Measurements from ENCODE around the gene ABCA1. TPM values are rescaled to one million over a fixed set of nuclear protein-coding genes. Genes with fewer than 3 reads are reported as not detected.
"Not testable (repeated sequence)": the region's sequence is repeated elsewhere in the genome, so short reads cannot be mapped to it uniquely, and the experiment has no call there.

ABCA1 gene
- total RNA-seq, 6 experiments from 2014 or later: 9.1 to 16.5 (median 9.4) TPM

GRCh38 chr9:104860263-104860662 lies 67.7 kb downstream of the ABCA1 start:
- peaks cover 71% of the 10 kb centered on the region for H3K4me1 Mint-ChIP-seq (ENCODE audit: low read depth)
- no peak overlapping the region; the same call in 1 of the 2 replicates for H3K27ac Mint-ChIP-seq

GRCh38 chr9:104858846-104859245 lies 69.1 kb downstream of the ABCA1 start:
- peaks cover 57% of the 10 kb centered on the region for H3K4me1 Mint-ChIP-seq (ENCODE audit: low read depth)
- peak; percentile 39 for DNase-seq
- no peak for TF ChIP-seq CTCF (IDR thresholded peaks at IDR 0.05)
- H3K4me3 Mint-ChIP-seq: peak overlapping the region; percentile 17; the same call in 1 of the 2 replicates
- H3K27me3 Mint-ChIP-seq (ENCODE audit: insufficient read depth): no peaks in the 10 kb centered on the region
- H3K36me3 Mint-ChIP-seq (ENCODE audit: low read depth): no peaks in the 10 kb centered on the region
- H3K27ac Mint-ChIP-seq: peak overlapping the region; percentile 75
- no peaks in the 10 kb centered on the region for H3K9me3 Mint-ChIP-seq

More at GRCh38 chr9:104860263-104860662, 67.7 kb downstream of the ABCA1 start:
- Mint-ChIP-seq H3K4me3 (no peak overlapping the region), H3K9me3 (no peaks in the 10 kb centered on the region), H3K27me3 (ENCODE audit: insufficient read depth) (0 out of 2 replicates have a peak, but pooled peaks cover 3% of the 10 kb centered on the region), H3K36me3 (ENCODE audit: low read depth) (no peaks in the 10 kb centered on the region)
- TF ChIP-seq CTCF (IDR thresholded peaks at IDR 0.05): no peak
- no peak for DNase-seq

- peaks cover 51% of the 10 kb centered on the region for H3K4me1 Mint-ChIP-seq (ENCODE audit: low read depth)
- H3K4me3 Mint-ChIP-seq: peak overlapping the region; percentile 46
- H3K27me3 Mint-ChIP-seq (ENCODE audit: insufficient read depth): no peaks in the 10 kb centered on the region
- peak overlapping the region; percentile 75 for H3K27ac Mint-ChIP-seq
- DNase-seq: peak; percentile 85
- H3K9me3 Mint-ChIP-seq: no peaks in the 10 kb centered on the region
- no peaks in the 10 kb centered on the region for H3K36me3 Mint-ChIP-seq (ENCODE audit: low read depth)
- no peak for TF ChIP-seq CTCF (IDR thresholded peaks at IDR 0.05)
Observed at GRCh38 chr9:104858271-104858670, 69.7 kb downstream of the ABCA1 start.

- H3K9me3 Mint-ChIP-seq: no peaks in the 10 kb centered on the region
- no peak for TF ChIP-seq CTCF (IDR thresholded peaks at IDR 0.05)
- DNase-seq: no peak
- H3K27me3 Mint-ChIP-seq (ENCODE audit: insufficient read depth): no peaks in the 10 kb centered on the region; the same call in 1 of the 2 replicates
- H3K27ac Mint-ChIP-seq: no peak overlapping the region
- peaks cover 47% of the 10 kb centered on the region for H3K4me1 Mint-ChIP-seq (ENCODE audit: low read depth)
- H3K4me3 Mint-ChIP-seq: no peak overlapping the region
- peaks cover 5% of the 10 kb centered on the region; the same call in 1 of the 2 replicates for H3K36me3 Mint-ChIP-seq (ENCODE audit: low read depth)
Observed at GRCh38 chr9:104856413-104856941, 71.5 kb downstream of the ABCA1 start.

GRCh38 chr9:104855807-104856206 lies 72.1 kb downstream of the ABCA1 start:
- peaks cover 54% of the 10 kb centered on the region for H3K4me1 Mint-ChIP-seq (ENCODE audit: low read depth)
- H3K9me3 Mint-ChIP-seq: no peaks in the 10 kb centered on the region
- H3K4me3 Mint-ChIP-seq: no peak overlapping the region
- no peaks in the 10 kb centered on the region; the same call in 1 of the 2 replicates for H3K27me3 Mint-ChIP-seq (ENCODE audit: insufficient read depth)
- peaks cover 5% of the 10 kb centered on the region; the same call in 1 of the 2 replicates for H3K36me3 Mint-ChIP-seq (ENCODE audit: low read depth)
- H3K27ac Mint-ChIP-seq: no peak overlapping the region
- no peak for TF ChIP-seq CTCF (IDR thresholded peaks at IDR 0.05)
- no peak for DNase-seq

GRCh38 chr9:104855258-104855657 lies 72.7 kb downstream of the ABCA1 start:
- H3K4me3 Mint-ChIP-seq; H3K27ac Mint-ChIP-seq; DNase-seq; H3K36me3 Mint-ChIP-seq (ENCODE audit: low read depth); H3K27me3 Mint-ChIP-seq (ENCODE audit: insufficient read depth); H3K9me3 Mint-ChIP-seq: not testable (repeated sequence)
- H3K4me1 Mint-ChIP-seq (ENCODE audit: low read depth): peaks cover 57% of the 10 kb centered on the region
